ENCODE data around the gene PFKFB3.

DNA sequence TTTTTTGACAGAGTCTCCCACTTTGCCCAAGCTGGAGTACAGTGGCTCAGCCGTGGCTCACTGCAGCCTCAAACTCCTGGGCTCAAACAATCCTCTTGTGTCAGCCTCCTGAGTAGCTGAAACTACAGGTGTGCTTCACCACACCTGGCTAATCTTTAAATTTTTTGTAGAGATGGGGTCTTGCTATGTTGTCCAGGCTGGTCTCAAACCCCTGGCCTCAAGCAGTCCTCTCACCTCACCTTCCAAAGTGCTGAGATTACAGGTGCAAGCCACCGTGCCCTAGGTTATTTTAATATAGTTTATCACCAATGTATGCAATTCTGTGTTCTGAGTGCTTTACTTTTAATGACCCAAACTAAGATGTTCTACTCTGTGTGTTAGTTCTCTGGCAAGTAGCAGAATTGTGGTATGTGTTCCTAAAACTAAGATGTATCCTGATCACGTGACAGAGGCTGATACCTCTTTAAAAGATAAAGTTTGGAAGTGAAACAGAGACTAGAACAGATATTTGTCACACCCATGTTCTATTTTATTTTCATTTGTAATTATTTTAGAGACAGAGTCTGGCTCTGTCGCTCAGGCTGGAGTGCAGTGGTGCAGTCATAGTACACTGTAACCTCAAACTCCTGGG lies 22.1 kb upstream of the PFKFB3 start:
- TF ChIP-seq, protein P1, sequence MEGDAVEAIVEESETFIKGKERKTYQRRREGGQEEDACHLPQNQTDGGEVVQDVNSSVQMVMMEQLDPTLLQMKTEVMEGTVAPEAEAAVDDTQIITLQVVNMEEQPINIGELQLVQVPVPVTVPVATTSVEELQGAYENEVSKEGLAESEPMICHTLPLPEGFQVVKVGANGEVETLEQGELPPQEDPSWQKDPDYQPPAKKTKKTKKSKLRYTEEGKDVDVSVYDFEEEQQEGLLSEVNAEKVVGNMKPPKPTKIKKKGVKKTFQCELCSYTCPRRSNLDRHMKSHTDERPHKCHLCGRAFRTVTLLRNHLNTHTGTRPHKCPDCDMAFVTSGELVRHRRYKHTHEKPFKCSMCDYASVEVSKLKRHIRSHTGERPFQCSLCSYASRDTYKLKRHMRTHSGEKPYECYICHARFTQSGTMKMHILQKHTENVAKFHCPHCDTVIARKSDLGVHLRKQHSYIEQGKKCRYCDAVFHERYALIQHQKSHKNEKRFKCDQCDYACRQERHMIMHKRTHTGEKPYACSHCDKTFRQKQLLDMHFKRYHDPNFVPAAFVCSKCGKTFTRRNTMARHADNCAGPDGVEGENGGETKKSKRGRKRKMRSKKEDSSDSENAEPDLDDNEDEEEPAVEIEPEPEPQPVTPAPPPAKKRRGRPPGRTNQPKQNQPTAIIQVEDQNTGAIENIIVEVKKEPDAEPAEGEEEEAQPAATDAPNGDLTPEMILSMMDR (IDR thresholded peaks at IDR 0.05), result no peak
- TF ChIP-seq EP300 (IDR thresholded peaks at IDR 0.05) (no peak), POLR2A (IDR thresholded peaks at IDR 0.05) (no peak)
